Measurements from ENCODE around the gene AGT.

- TF ChIP-seq, protein P1, sequence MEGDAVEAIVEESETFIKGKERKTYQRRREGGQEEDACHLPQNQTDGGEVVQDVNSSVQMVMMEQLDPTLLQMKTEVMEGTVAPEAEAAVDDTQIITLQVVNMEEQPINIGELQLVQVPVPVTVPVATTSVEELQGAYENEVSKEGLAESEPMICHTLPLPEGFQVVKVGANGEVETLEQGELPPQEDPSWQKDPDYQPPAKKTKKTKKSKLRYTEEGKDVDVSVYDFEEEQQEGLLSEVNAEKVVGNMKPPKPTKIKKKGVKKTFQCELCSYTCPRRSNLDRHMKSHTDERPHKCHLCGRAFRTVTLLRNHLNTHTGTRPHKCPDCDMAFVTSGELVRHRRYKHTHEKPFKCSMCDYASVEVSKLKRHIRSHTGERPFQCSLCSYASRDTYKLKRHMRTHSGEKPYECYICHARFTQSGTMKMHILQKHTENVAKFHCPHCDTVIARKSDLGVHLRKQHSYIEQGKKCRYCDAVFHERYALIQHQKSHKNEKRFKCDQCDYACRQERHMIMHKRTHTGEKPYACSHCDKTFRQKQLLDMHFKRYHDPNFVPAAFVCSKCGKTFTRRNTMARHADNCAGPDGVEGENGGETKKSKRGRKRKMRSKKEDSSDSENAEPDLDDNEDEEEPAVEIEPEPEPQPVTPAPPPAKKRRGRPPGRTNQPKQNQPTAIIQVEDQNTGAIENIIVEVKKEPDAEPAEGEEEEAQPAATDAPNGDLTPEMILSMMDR (conservative IDR thresholded peaks at IDR 0.05): no peak
- TF ChIP-seq EZH2 (IDR thresholded peaks at IDR 0.05; ENCODE audit: low read depth): no peak
Measured at GRCh38 chr1:230713915-230714764, at the start of gene AGT.

Measured in PC-9 (cell line).